Peyer's patch (tissue), 4 donors: ENCODE measurements around the gene B4GALNT4. TPM values are rescaled to one million over a fixed set of nuclear protein-coding genes. Genes with fewer than 3 reads are reported as not detected.

Source experiments
- DNase-seq, 3 donors: peaks; one replicate each; pipeline ENCODE4 v3.0.0-alpha.2; 2017 to 2019
- H3K27ac ChIP-seq, 4 donors: fragments of 200-600 bp; sonication (generic); one replicate each; pipeline ENCODE4 v1.5.1; 2016 to 2019
- H3K27me3 ChIP-seq, 2 donors: fragments of 200-600 bp; sonication (generic); one replicate each; pipeline ENCODE4 v1.5.1; 2019
- H3K36me3 ChIP-seq, 3 donors: fragments of 200-600 bp; sonication (generic); one replicate each; pipeline ENCODE4 v1.5.1; 2016 to 2019
- H3K4me1 ChIP-seq, 4 donors: fragments of 200-600 bp; sonication (generic); one replicate each; pipeline ENCODE4 v1.5.1; 2016 to 2019
- H3K4me3 ChIP-seq, 4 donors: fragments of 200-600 bp; sonication (generic); 1 replicate in 3 of 4; 2 replicates in 1 of 4; pipeline ENCODE4 v1.5.1; 2016 to 2019; ENCODE audit warnings: mild to moderate bottlenecking in 1 of 4
- H3K9me3 ChIP-seq, 4 donors: fragments of 200-600 bp; sonication (generic); one replicate each; pipeline ENCODE4 v1.5.1; 2016 to 2019; ENCODE audit warnings: mild to moderate bottlenecking in 1 of 4
- CTCF ChIP-seq, 6 experiments: fragments of 450-650 bp in 4 of 6; fragments of 200-600 bp in 2 of 6; sonication (generic) in 1 of 6; IDR thresholded peaks; one replicate each; pipeline ENCODE4 v1.5.1; 2017 to 2019; ENCODE audit warnings: antibody characterized with exemption in 6 of 6, mild to moderate bottlenecking in 3 of 6, moderate library complexity in 1 of 6
- POLR2A ChIP-seq, 2 donors: fragments of 450-650 bp; IDR thresholded peaks; one replicate each; pipeline ENCODE4 v1.5.1; 2017; ENCODE audit warnings: antibody characterized with exemption in 2 of 2, mild to moderate bottlenecking in 2 of 2, moderate library complexity in 2 of 2
- total RNA-seq, 4 donors: library from RNA; depleted of rRNA; stranded (reverse); fragments of >200 nt; gene quantifications; one replicate each; pipeline ENCODE4 v1.1.0, GENCODE V29; 2016

Gene B4GALNT4
- total RNA-seq, 4 donors from 2014 or later, result 2.5 to 36.3 (median 9.3) TPM

- Histone ChIP-seq H3K4me3 (no peak overlapping the region), H3K4me1 (peaks cover 0 to 19% (median 1%) of the 10 kb centered on the region in 4 donors), H3K9me3 (peaks cover 0 to 6% (median 1%) of the 10 kb centered on the region in 4 donors), H3K36me3 (no peaks in the 10 kb centered on the region), H3K27me3 (no peaks in the 10 kb centered on the region), H3K27ac (no peak overlapping the region)
- TF ChIP-seq POLR2A (IDR thresholded peaks at IDR 0.05) (no peak), CTCF (IDR thresholded peaks at IDR 0.05) (no peak)
- no peak for DNase-seq
These were observed 22.1 kb downstream of the B4GALNT4 start for GRCh38 chr11:391117-392017.

- no peak overlapping the region for H3K27ac ChIP-seq
- no peaks in the 10 kb centered on the region for H3K9me3 ChIP-seq
- no peaks in the 10 kb centered on the region for H3K27me3 ChIP-seq
- no peak for TF ChIP-seq POLR2A (IDR thresholded peaks at IDR 0.05)
- H3K36me3 ChIP-seq, result peaks cover 0 to 6% (median 0%) of the 10 kb centered on the region in 3 donors
- no peak for DNase-seq
- H3K4me3 ChIP-seq, result no peak overlapping the region
- H3K4me1 ChIP-seq, result peaks cover 0 to 24% (median 6%) of the 10 kb centered on the region in 4 donors
These were observed 22.9 kb downstream of the B4GALNT4 start for GRCh38 chr11:392102-392777.

- H3K27ac ChIP-seq, result peak overlapping the region in 3 of 4 donors; percentile 86 to 98 (median 96)
- TF ChIP-seq POLR2A (IDR thresholded peaks at IDR 0.05) (peak in 1 of 2 donors; percentile 27), CTCF (IDR thresholded peaks at IDR 0.05) (no peak)
- H3K36me3 ChIP-seq, result peaks cover 0 to 11% (median 0%) of the 10 kb centered on the region in 3 donors
- peak overlapping the region in 2 of 4 donors; percentile 78 to 89 for H3K4me3 ChIP-seq
- H3K27me3 ChIP-seq, result no peaks in the 10 kb centered on the region
- DNase-seq, result peak in 2 of 3 donors; percentile 78 to 85
- no peaks in the 10 kb centered on the region for H3K9me3 ChIP-seq
- peaks cover 0 to 24% (median 7%) of the 10 kb centered on the region in 4 donors for H3K4me1 ChIP-seq
These were observed 24.1 kb downstream of the B4GALNT4 start for GRCh38 chr11:393219-394033.

- TF ChIP-seq POLR2A (IDR thresholded peaks at IDR 0.05) (peak; percentile 81 to 89), CTCF (IDR thresholded peaks at IDR 0.05) (no peak)
- Histone ChIP-seq H3K4me3 (peak within 1 kb of the TSS in 3 of 4 donors; percentile 39 to 89 (median 78)), H3K4me1 (peaks cover 0 to 24% (median 7%) of the 10 kb centered on the region in 4 donors), H3K27me3 (no peaks in the 10 kb centered on the region), H3K36me3 (peaks cover 0 to 15% (median 0%) of the 10 kb centered on the region in 3 donors), H3K27ac (peak within 1 kb of the TSS in 3 of 4 donors; percentile 86 to 98 (median 96)), H3K9me3 (no peaks in the 10 kb centered on the region)
- peak in 2 of 3 donors; percentile 90 to 95 for DNase-seq
These were observed 24.9 kb downstream of the B4GALNT4 start, which contains the start of gene PKP3 for GRCh38 chr11:394034-394857. TSS of gene PKP3 (plus strand) at chr11:394209. CDS start at chr11:394293, 84 bp downstream.

- no peak for TF ChIP-seq CTCF (IDR thresholded peaks at IDR 0.05)
- no peak for TF ChIP-seq POLR2A (IDR thresholded peaks at IDR 0.05)
- Histone ChIP-seq H3K27ac (peak overlapping the region in 3 of 4 donors; percentile 86 to 98 (median 96)), H3K4me3 (peak overlapping the region in 3 of 4 donors; percentile 39 to 89 (median 78)), H3K4me1 (peaks cover 0 to 24% (median 7%) of the 10 kb centered on the region in 4 donors), H3K27me3 (no peaks in the 10 kb centered on the region), H3K36me3 (peaks cover 0 to 20% (median 0%) of the 10 kb centered on the region in 3 donors), H3K9me3 (no peaks in the 10 kb centered on the region)
- DNase-seq, result no peak
These were observed 25.8 kb downstream of the B4GALNT4 start for GRCh38 chr11:394858-395655.
